H1 (cell line): ENCODE results near the gene ZMAT5. TPM values are rescaled to one million over a fixed set of nuclear protein-coding genes. Genes with fewer than 3 reads are reported as not detected.

Source experiments
- CBX5 ChIP-seq: fragments of 300-800, 300-1000 bp; sonication (generic); IDR thresholded peaks from 2 replicates; pipeline ENCODE4 v1.7.1; 2016; ENCODE audit warnings: antibody characterized with exemption, low read length, low read depth
- EZH2 ChIP-seq: fragments of 200-600 bp; sonication (generic); IDR thresholded peaks from 2 replicates; pipeline ENCODE4 v1.7.1; 2012; ENCODE audit warnings: low read depth, mild to moderate bottlenecking, moderate library complexity, low read length, inconsistent platforms; ENCODE audit not compliant: severe bottlenecking
- KDM4A ChIP-seq: IDR thresholded peaks from one replicate; pipeline ENCODE4 v1.7.1; 2012; ENCODE audit warnings: low read depth, mild to moderate bottlenecking, moderate library complexity, low read length, inconsistent platforms; ENCODE audit not compliant: severe bottlenecking
- MAX ChIP-seq: IDR thresholded peaks from 2 replicates; pipeline ENCODE4 v1.6.1; 2012; ENCODE audit warnings: inconsistent platforms
- PHF8 ChIP-seq: fragments of 200-600 bp; sonication (generic); conservative IDR thresholded peaks from 2 replicates; pipeline ENCODE4 v1.7.1; 2012; ENCODE audit warnings: low read depth, mild to moderate bottlenecking, inconsistent platforms, low read length, moderate library complexity
- SUZ12 ChIP-seq: fragments of 200-600 bp; sonication (generic); IDR thresholded peaks from 2 replicates; pipeline ENCODE4 v1.6.1; 2012; ENCODE audit warnings: mild to moderate bottlenecking, inconsistent platforms, low read length, moderate library complexity, mixed read lengths
- YY1 ChIP-seq: IDR thresholded peaks from 2 replicates; pipeline ENCODE4 v1.6.1; 2011; ENCODE audit warnings: low read depth, mild to moderate bottlenecking, low read length
- polyA plus RNA-seq, 7 experiments: library from polyadenylated mRNA; depleted of rRNA in 3 of 7; stranded (reverse) in 5 of 7; unstranded in 2 of 7; fragments of >200 nt in 5 of 7; fragments of 200-250 nt in 2 of 7; gene quantifications; 1 replicate in 5 of 7; 2 replicates in 1 of 7; 4 replicates in 1 of 7; pipeline versions ENCODE4 v1.2.1 to v1.2.3, GENCODE V29; 2011 to 2013; ENCODE audit warnings: missing spikeins in 2 of 7, mixed read lengths in 2 of 7
- total RNA-seq: library from RNA; stranded (reverse); fragmentation: NEBNext Ultra II Directional; extraction: Animal tissue kit (Norgen Biotek cat#: 25700); gene quantifications from 2 replicates; pipeline ENCODE4 v1.2.1, GENCODE V29; 2021

ZMAT5 gene
- total and polyA plus RNA-seq, 2 of the 8 experiments (the other 6 are each of a cell fraction or from before 2014, with no cell fraction given) = 14.0 to 38.3 TPM

GRCh38 chr22:29684244-29684643, 82.6 kb downstream of the ZMAT5 start (continued):
- TF ChIP-seq KDM4A (no peak), EZH2 (no peak), MAX (no peak), PHF8 (no peak), YY1 (no peak), SUZ12 (no peak), CBX5 (no peak)
